ENCODE measurements around the gene LITAF. TPM values are rescaled to one million over a fixed set of nuclear protein-coding genes. Genes with fewer than 3 reads are reported as not detected.

LITAF gene
- total and polyA plus RNA-seq, 4 donors = 5.2 to 65.2 (median 36.0) TPM

DNA sequence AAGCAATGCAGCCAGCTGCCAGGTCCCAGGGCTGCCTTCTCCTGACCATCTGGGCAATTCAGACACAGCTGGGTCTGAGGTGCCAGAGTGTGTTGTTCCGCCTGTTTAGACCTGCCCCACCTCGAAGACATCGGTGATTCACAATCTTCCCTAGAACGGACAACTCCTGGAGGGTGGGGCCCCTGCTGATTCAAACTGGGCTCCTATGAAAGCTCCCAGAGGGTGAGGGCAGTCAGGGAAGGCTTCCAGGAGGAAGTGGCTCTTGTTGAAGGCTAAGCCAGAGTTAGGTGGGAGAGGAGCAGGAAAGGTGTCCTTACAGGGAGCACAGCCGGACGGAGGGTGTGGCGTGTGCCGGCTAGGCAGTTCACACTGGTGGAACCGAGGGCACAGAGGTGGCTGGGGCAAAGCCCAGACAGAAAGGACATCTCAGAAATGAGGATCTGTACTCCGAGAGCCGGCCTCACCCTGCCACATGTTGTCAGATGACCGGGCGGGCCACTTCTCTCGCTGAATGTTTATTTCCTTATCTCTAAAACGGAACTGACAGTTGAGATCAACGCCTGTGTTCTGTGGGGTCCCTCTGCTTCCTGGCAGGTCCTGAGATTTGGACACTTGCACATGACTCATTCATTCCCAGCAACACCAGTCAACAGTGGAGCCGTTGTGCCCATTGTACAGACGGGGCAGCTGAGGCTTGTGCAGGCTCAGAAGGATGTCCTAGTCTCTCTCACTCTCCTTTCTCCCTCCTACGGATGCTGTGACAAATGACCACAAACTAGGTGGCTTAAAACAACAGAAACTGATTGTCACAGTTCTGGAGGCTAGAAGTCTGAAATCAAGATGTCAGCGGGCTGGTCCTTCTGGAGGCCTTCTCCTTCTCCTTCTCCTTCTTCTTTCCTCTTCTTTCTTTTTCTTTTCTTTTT, 26.9 kb upstream of the LITAF start:
- H3K4me1 ChIP-seq (ENCODE audit: control insufficient read depth in 4 of 4, insufficient read depth in 4 of 4, low read length in 3 of 4) = peaks cover 0 to 14% (median 7%) of the 10 kb centered on the region in 4 donors
- H3K4me3 ChIP-seq (ENCODE audit: low read depth in 1 of 3, low read length in 3 of 3) = no peak overlapping the region
- no peak overlapping the region for H3K9ac ChIP-seq (ENCODE audit: low read depth in 1 of 2, low read length in 2 of 2)
- peak overlapping the region; percentile 23 to 85 for H3K27ac ChIP-seq (ENCODE audit: low read depth in 1 of 2, low read length in 2 of 2)
- TF ChIP-seq, protein P1, sequence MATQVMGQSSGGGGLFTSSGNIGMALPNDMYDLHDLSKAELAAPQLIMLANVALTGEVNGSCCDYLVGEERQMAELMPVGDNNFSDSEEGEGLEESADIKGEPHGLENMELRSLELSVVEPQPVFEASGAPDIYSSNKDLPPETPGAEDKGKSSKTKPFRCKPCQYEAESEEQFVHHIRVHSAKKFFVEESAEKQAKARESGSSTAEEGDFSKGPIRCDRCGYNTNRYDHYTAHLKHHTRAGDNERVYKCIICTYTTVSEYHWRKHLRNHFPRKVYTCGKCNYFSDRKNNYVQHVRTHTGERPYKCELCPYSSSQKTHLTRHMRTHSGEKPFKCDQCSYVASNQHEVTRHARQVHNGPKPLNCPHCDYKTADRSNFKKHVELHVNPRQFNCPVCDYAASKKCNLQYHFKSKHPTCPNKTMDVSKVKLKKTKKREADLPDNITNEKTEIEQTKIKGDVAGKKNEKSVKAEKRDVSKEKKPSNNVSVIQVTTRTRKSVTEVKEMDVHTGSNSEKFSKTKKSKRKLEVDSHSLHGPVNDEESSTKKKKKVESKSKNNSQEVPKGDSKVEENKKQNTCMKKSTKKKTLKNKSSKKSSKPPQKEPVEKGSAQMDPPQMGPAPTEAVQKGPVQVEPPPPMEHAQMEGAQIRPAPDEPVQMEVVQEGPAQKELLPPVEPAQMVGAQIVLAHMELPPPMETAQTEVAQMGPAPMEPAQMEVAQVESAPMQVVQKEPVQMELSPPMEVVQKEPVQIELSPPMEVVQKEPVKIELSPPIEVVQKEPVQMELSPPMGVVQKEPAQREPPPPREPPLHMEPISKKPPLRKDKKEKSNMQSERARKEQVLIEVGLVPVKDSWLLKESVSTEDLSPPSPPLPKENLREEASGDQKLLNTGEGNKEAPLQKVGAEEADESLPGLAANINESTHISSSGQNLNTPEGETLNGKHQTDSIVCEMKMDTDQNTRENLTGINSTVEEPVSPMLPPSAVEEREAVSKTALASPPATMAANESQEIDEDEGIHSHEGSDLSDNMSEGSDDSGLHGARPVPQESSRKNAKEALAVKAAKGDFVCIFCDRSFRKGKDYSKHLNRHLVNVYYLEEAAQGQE (IDR thresholded peaks at IDR 0.05) = no peak
- TF ChIP-seq RAD21 (IDR thresholded peaks at IDR 0.05) (peak in 1 of 2 donors; percentile 18), JUND (IDR thresholded peaks at IDR 0.05) (peak in 1 of 2 donors; percentile 32), RXRA (IDR thresholded peaks at IDR 0.05) (peak in 1 of 2 donors; percentile 11)
- H3K9me3 ChIP-seq (ENCODE audit: control insufficient read depth in 4 of 4, low read length in 3 of 4) = no peaks in the 10 kb centered on the region
- 69% methylated on average over 20 of the region's 20 CpGs for WGBS
- H3K27me3 ChIP-seq (ENCODE audit: control insufficient read depth in 4 of 4, insufficient read depth in 4 of 4, low read length in 3 of 4) = no peaks in the 10 kb centered on the region
- no peaks in the 10 kb centered on the region for H3K36me3 ChIP-seq (ENCODE audit: control insufficient read depth in 4 of 4, insufficient read depth in 3 of 4, low read depth in 1 of 4, low read length in 3 of 4)
- no peak for DNase-seq (ENCODE audit: low spot score)

DNA sequence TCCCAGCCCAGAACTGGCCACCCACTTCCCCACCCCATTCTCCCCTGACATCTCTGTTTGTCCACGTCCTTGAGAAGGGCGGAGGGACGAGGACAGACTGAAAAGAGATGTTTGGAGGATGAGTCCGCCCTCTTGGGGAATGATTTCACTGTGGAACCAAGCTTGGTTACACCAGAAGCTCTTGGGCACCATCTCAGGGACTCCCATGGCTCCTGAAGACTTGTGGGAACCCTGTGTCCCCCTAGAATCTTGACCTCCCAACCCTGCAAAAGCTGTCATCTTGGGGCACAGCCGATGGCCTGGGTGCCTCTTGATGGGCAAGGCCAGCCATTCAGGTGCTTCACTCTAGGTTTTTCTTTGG, 25.9 kb upstream of the LITAF start:
- 65% methylated on average over 5 of the region's 5 CpGs for WGBS
- Histone ChIP-seq H3K9ac (ENCODE audit: low read depth in 1 of 2, low read length in 2 of 2) (peak overlapping the region in 1 of 2 donors; percentile 40), H3K9me3 (ENCODE audit: control insufficient read depth in 4 of 4, low read length in 3 of 4) (no peaks in the 10 kb centered on the region)

DNA sequence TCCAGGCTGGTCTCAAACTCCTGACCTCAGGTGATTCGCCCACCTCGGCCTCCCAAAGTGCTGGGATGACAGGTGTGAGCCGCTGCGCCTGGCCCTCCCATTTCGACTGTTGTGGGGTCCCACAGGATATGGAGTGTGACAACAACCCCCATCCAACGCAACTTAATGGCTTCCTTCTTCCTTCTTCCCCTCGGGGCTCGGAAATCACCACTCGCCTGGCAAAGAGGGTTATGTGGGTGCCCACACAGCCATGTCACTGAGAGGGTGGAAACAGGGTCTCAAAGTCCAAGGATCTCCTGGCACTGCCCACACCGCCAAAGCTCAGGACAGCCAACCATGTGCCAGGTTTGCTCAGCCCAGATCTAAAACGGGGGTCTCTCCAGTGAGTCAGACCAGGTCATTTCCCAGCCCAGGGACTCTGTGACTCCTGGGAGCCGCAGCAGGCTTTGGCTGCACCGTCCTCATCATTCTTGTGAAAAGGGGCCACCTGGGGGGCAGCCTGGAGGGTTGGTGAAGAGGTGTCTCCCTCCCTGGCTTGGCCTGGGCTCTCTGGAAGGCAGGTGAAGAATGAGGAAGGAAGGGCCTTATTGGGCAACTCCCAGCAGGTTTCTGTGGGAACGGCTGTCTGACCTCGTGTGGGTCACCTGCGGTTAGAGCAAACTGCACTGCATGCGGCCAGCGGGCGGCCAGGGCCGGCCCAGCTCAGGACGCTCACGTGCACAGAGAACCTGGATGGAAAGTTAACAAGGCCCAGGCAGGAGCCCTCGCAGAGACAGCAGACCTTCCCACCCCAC, 25.3 kb upstream of the LITAF start:
- H3K9me3 ChIP-seq (ENCODE audit: control insufficient read depth in 4 of 4, low read length in 3 of 4) = no peaks in the 10 kb centered on the region
- H3K9ac ChIP-seq (ENCODE audit: low read depth in 1 of 2, low read length in 2 of 2) = peak overlapping the region in 1 of 2 donors; percentile 4
- no peaks in the 10 kb centered on the region for H3K27me3 ChIP-seq (ENCODE audit: control insufficient read depth in 4 of 4, insufficient read depth in 4 of 4, low read length in 3 of 4)
- DNase-seq (ENCODE audit: low spot score) = peak; percentile 45
- H3K4me1 ChIP-seq (ENCODE audit: control insufficient read depth in 4 of 4, insufficient read depth in 4 of 4, low read length in 3 of 4) = peaks cover 0 to 14% (median 7%) of the 10 kb centered on the region in 4 donors
- peak overlapping the region; percentile 71 to 85 for H3K27ac ChIP-seq (ENCODE audit: low read depth in 1 of 2, low read length in 2 of 2)
- no peak overlapping the region for H3K4me3 ChIP-seq (ENCODE audit: low read depth in 1 of 3, low read length in 3 of 3)
- no peaks in the 10 kb centered on the region for H3K36me3 ChIP-seq (ENCODE audit: control insufficient read depth in 4 of 4, insufficient read depth in 3 of 4, low read depth in 1 of 4, low read length in 3 of 4)
- whole genome bisulfite sequencing = 43% methylated on average over 23 of the region's 23 CpGs
- TF ChIP-seq, protein P2, sequence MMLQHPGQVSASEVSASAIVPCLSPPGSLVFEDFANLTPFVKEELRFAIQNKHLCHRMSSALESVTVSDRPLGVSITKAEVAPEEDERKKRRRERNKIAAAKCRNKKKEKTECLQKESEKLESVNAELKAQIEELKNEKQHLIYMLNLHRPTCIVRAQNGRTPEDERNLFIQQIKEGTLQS (IDR thresholded peaks at IDR 0.05) = peak; percentile 53
- peak; percentile 51 to 62 for TF ChIP-seq RAD21 (IDR thresholded peaks at IDR 0.05)
- peak; percentile 42 to 71 for TF ChIP-seq HNF4A (conservative IDR thresholded peaks at IDR 0.05)
- TF ChIP-seq GABPA (IDR thresholded peaks at IDR 0.05 in 1 of 2, conservative IDR thresholded peaks at IDR 0.05 in 1 of 2) = peak in 1 of 2 donors; percentile 47
- TF ChIP-seq FOXA1 (IDR thresholded peaks at IDR 0.05) = peak; percentile 67
- TF ChIP-seq, protein P3, sequence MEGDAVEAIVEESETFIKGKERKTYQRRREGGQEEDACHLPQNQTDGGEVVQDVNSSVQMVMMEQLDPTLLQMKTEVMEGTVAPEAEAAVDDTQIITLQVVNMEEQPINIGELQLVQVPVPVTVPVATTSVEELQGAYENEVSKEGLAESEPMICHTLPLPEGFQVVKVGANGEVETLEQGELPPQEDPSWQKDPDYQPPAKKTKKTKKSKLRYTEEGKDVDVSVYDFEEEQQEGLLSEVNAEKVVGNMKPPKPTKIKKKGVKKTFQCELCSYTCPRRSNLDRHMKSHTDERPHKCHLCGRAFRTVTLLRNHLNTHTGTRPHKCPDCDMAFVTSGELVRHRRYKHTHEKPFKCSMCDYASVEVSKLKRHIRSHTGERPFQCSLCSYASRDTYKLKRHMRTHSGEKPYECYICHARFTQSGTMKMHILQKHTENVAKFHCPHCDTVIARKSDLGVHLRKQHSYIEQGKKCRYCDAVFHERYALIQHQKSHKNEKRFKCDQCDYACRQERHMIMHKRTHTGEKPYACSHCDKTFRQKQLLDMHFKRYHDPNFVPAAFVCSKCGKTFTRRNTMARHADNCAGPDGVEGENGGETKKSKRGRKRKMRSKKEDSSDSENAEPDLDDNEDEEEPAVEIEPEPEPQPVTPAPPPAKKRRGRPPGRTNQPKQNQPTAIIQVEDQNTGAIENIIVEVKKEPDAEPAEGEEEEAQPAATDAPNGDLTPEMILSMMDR (IDR thresholded peaks at IDR 0.05; ENCODE audit: low read depth, low read length, missing input control) = no peak
- TF ChIP-seq NR2F2 (IDR thresholded peaks at IDR 0.05) = peak; percentile 42
- peak; percentile 58 for TF ChIP-seq YY1 (IDR thresholded peaks at IDR 0.05)
- no peak for TF ChIP-seq TAF1 (conservative IDR thresholded peaks at IDR 0.05)
- TF ChIP-seq, protein P1 (IDR thresholded peaks at IDR 0.05) = no peak

More for the DNA sequence above, 25.9 kb upstream of the LITAF start:
- Histone ChIP-seq H3K36me3 (ENCODE audit: control insufficient read depth in 4 of 4, insufficient read depth in 3 of 4, low read depth in 1 of 4, low read length in 3 of 4) (no peaks in the 10 kb centered on the region), H3K27ac (ENCODE audit: low read depth in 1 of 2, low read length in 2 of 2) (peak overlapping the region; percentile 71 to 85), H3K4me1 (ENCODE audit: control insufficient read depth in 4 of 4, insufficient read depth in 4 of 4, low read length in 3 of 4) (peaks cover 0 to 14% (median 7%) of the 10 kb centered on the region in 4 donors), H3K27me3 (ENCODE audit: control insufficient read depth in 4 of 4, insufficient read depth in 4 of 4, low read length in 3 of 4) (no peaks in the 10 kb centered on the region), H3K4me3 (ENCODE audit: low read depth in 1 of 3, low read length in 3 of 3) (no peak overlapping the region)
- TF ChIP-seq, protein P2 (IDR thresholded peaks at IDR 0.05) = no peak
- no peak for TF ChIP-seq FOXA2 (IDR thresholded peaks at IDR 0.05)
- TF ChIP-seq RAD21 (IDR thresholded peaks at IDR 0.05) = no peak
- peak; percentile 1 for TF ChIP-seq YY1 (IDR thresholded peaks at IDR 0.05)
- TF ChIP-seq TAF1 (conservative IDR thresholded peaks at IDR 0.05) = no peak
- TF ChIP-seq HNF4A (conservative IDR thresholded peaks at IDR 0.05) = no peak
- no peak for DNase-seq (ENCODE audit: low spot score)
